ENCODE results near the gene TUT7. TPM values are rescaled to one million over a fixed set of nuclear protein-coding genes. Genes with fewer than 3 reads are reported as not detected.
A peak's percentile ranks its signal among the peaks of the same experiment; 100 is the strongest.

TUT7 gene
- total and polyA plus RNA-seq, 2 of the 4 experiments (the other 2 are of a cell fraction): 13.3 to 33.3 TPM

GRCh38 chr9:86350006-86350760 is 4.0 kb downstream of the TUT7 start:
- Histone ChIP-seq H3K14ac (replicated peaks; ENCODE audit: low read depth, low read length) (no peak overlapping the region), H3K4me3 (ENCODE audit: insufficient read depth, low read depth, low read length) (no peak overlapping the region), H3K9ac (ENCODE audit: low read depth, low read length) (no peak overlapping the region), H3K4ac (ENCODE audit: low read depth, low read length) (no peak overlapping the region), H3K27ac (ENCODE audit: insufficient read depth, low read length) (no peak overlapping the region), H2BK15ac (ENCODE audit: low read depth, low read length) (no peak overlapping the region), H2BK20ac (ENCODE audit: low read depth, low read length) (no peak overlapping the region), H3K79me1 (ENCODE audit: low read depth in 1 of 2, low read length in 2 of 2) (peaks cover 15 to 40% of the 10 kb centered on the region in 2 experiments), H2BK5ac (ENCODE audit: low read depth, low read length, poor library complexity, severe bottlenecking) (no peak overlapping the region), H3K27me3 (ENCODE audit: control insufficient read depth, insufficient read depth, low read length) (no peaks in the 10 kb centered on the region), H3K9me1 (ENCODE audit: insufficient read depth, low read length) (no peaks in the 10 kb centered on the region), H2AK9ac (replicated peaks; ENCODE audit: low read depth, low read length, poor library complexity) (no peak overlapping the region), H2AFZ (replicated peaks; ENCODE audit: low read length, poor library complexity) (no peak overlapping the region), H3K36me3 (ENCODE audit: control insufficient read depth, insufficient read depth, low read length) (peaks cover 9% of the 10 kb centered on the region), H3K9me3 (ENCODE audit: control insufficient read depth, insufficient read depth, low read length) (no peaks in the 10 kb centered on the region), H2AK5ac (ENCODE audit: low read depth, low read length) (no peak overlapping the region), H3K23ac (ENCODE audit: low read depth, low read length) (no peak overlapping the region), H2BK120ac (ENCODE audit: low read depth, low read length) (no peak overlapping the region), H4K8ac (ENCODE audit: low read depth in 2 of 2, low read length in 2 of 2) (no peak overlapping the region), H3K4me2 (ENCODE audit: low read depth, low read length) (peak overlapping the region; percentile 17; the same call in 1 of the 2 replicates), H4K91ac (ENCODE audit: insufficient read depth, low read depth, low read length) (no peak overlapping the region), H3K4me1 (ENCODE audit: control insufficient read depth, insufficient read depth, low read length) (peaks cover 3% of the 10 kb centered on the region; the same call in 1 of the 2 replicates), H4K5ac (ENCODE audit: low read depth, low read length) (no peak overlapping the region), H4K20me1 (ENCODE audit: insufficient read depth, low read length) (peaks cover 5% of the 10 kb centered on the region; the same call in 1 of the 2 replicates), H3K18ac (ENCODE audit: low read depth, low read length) (no peak overlapping the region), H3K56ac (ENCODE audit: extremely low read depth, insufficient read depth, low read length) (no peak overlapping the region)
- WGBS, 2 experiments (ENCODE audit: extremely low coverage in 2 of 2, insufficient read length in 1 of 2): 100% methylated on average over 2 of the region's 12 CpGs; no CpG with 5 or more reads in 1 of the 2 experiments
- DNase-seq (no peak), ATAC-seq (ENCODE audit: low read depth) (no peak)
- ChIA-PET POLR2A (ENCODE audit: unreplicated experiment) (no interaction called here), CTCF (no interaction called here)
- in situ Hi-C loops (cut with MboI; ENCODE audit: low sequenced_read_pairs): no loop called here
- BruUV-seq (replicated peaks): no TSS peak
- intact Hi-C loops (cut with micrococcal nuclease): no loop called here
- TF ChIP-seq ELK1 (IDR thresholded peaks at IDR 0.05; ENCODE audit: borderline replicate concordance, low read depth, low read length) (no peak), BHLHE40 (IDR thresholded peaks at IDR 0.05; ENCODE audit: low read depth, low read length) (no peak), MAFK (IDR thresholded peaks at IDR 0.05; ENCODE audit: low read depth, low read length) (no peak), RFX5 (IDR thresholded peaks at IDR 0.05; ENCODE audit: low read depth, low read length) (no peak)
- dilution Hi-C loops (cut with HindIII; ENCODE audit: low sequenced_read_pairs, unreplicated experiment): no loop called here
